GM12878 (cell line): Measurements from ENCODE around the gene DYSF. TPM values are rescaled to one million over a fixed set of nuclear protein-coding genes. Genes with fewer than 3 reads are reported as not detected.

Experiments
- ATAC-seq: fragments of 200-7000 bp; cut with Tn5 transposase; 3 replicates; pipeline ENCODE4 v1.9.1; 2020; ENCODE audit warnings: mild to moderate bottlenecking, moderate library complexity
- BruUV-seq: library from RNA; stranded (reverse); fragments of 400-500 nt; replicated peaks from 2 replicates; lab custom pipeline; 2021; lab: Mats Ljungman, UMichigan
- CTCF ChIA-PET: fragments of 300-600 bp; sonication (Branson Sonifier 250); formaldehyde crosslinking; extraction: SDS; loops from one replicate; lab custom pipeline; 2021; ENCODE audit warnings: inconsistent platforms; lab: Yijun Ruan, JAX
- POLR2A ChIA-PET: fragments of 350-600 bp; formaldehyde crosslinking; extraction: SDS; loops from one replicate; lab custom pipeline; 2021; ENCODE audit warnings: inconsistent platforms; lab: Charles Lee
- RAD21 ChIA-PET: fragments of 300-600 bp; sonication (Branson Sonifier 250); formaldehyde crosslinking; loops from one replicate; lab custom pipeline; 2023; ENCODE audit warnings: antibody characterized with exemption; ENCODE audit not compliant: unreplicated experiment; lab: Charles Lee
- SMC1A ChIA-PET: fragments of 300-600 bp; sonication (Branson Sonifier 250); formaldehyde crosslinking; loops from one replicate; lab custom pipeline; 2023; ENCODE audit not compliant: unreplicated experiment, uncharacterized antibody; lab: Charles Lee
- DNase-seq: peaks from one replicate; pipeline ENCODE4 v3.0.0-alpha.2; 2011; ENCODE audit warnings: low read depth, low spot score
- FAIRE-seq: peaks from 3 replicates; lab custom pipeline; 2011; peaks lifted over from hg19 to GRCh38; lab: Jason Lieb, UNC
- H2AFZ ChIP-seq: 2 replicates; pipeline ENCODE4 v1.6.0; 2011; ENCODE audit warnings: low read depth, low read length, control low read depth; ENCODE audit not compliant: control insufficient read depth
- H3K27ac ChIP-seq: 2 replicates; pipeline ENCODE4 v1.5.1; 2011; ENCODE audit warnings: control low read depth; ENCODE audit not compliant: control insufficient read depth, insufficient read depth
- H3K27me3 ChIP-seq, 2 experiments: replicated peaks in 1 of 2; 2 replicates each; pipeline versions ENCODE4 v1.6.0 to v1.6.1; 2011; ENCODE audit warnings: low read length in 1 of 2; ENCODE audit not compliant: control insufficient read depth in 2 of 2, insufficient read depth in 2 of 2
- H3K36me3 ChIP-seq, 2 experiments: 2 replicates each; pipeline ENCODE4 v1.5.1; 2011; ENCODE audit warnings: low read length in 1 of 2; ENCODE audit not compliant: control insufficient read depth in 2 of 2, insufficient read depth in 2 of 2
- H3K4me1 ChIP-seq: 2 replicates; pipeline ENCODE4 v1.6.1; 2011; ENCODE audit warnings: mild to moderate bottlenecking, low read length, moderate library complexity, mixed read lengths; ENCODE audit not compliant: control insufficient read depth, insufficient read depth
- H3K4me2 ChIP-seq: 2 replicates; pipeline ENCODE4 v1.6.0; 2011; ENCODE audit warnings: control low read depth; ENCODE audit not compliant: control insufficient read depth, insufficient read depth
- H3K4me3 ChIP-seq: fragments of 200-600 bp; sonication (generic); 2 replicates; pipeline ENCODE4 v1.5.1; 2016
- H3K79me2 ChIP-seq: 2 replicates; pipeline ENCODE4 v1.6.0; 2011; ENCODE audit warnings: low read length; ENCODE audit not compliant: control insufficient read depth, insufficient read depth
- H3K9ac ChIP-seq: 2 replicates; pipeline ENCODE4 v1.8.0; 2011; ENCODE audit warnings: low read length, control low read depth, mixed read lengths; ENCODE audit not compliant: control insufficient read depth, insufficient read depth
- H3K9me3 ChIP-seq: replicated peaks from 3 replicates; pipeline ENCODE4 v1.5.1; 2011; ENCODE audit warnings: mild to moderate bottlenecking, low read length; ENCODE audit not compliant: control insufficient read depth, insufficient read depth
- H4K20me1 ChIP-seq: 2 replicates; pipeline ENCODE4 v1.6.0; 2011; ENCODE audit not compliant: control insufficient read depth, insufficient read depth
- ETV6 ChIP-seq, 2 experiments: fragments of 450-650 bp in 1 of 2; IDR thresholded peaks in 1 of 2; conservative IDR thresholded peaks in 1 of 2; 2 replicates each; pipeline ENCODE4 v1.6.1; 2014; ENCODE audit warnings: antibody characterized with exemption in 1 of 2, borderline replicate concordance in 1 of 2, low read depth in 1 of 2, mild to moderate bottlenecking in 1 of 2, moderate library complexity in 1 of 2
- NR2C2 ChIP-seq: IDR thresholded peaks from 2 replicates; pipeline ENCODE4 v1.6.1; 2011; ENCODE audit warnings: borderline replicate concordance, low read depth; ENCODE audit not compliant: control insufficient read depth, insufficient read length
- POLR2A ChIP-seq: IDR thresholded peaks from 2 replicates; pipeline ENCODE4 v1.6.1; 2011; ENCODE audit warnings: low read depth, mild to moderate bottlenecking, low read length
- TARDBP ChIP-seq: IDR thresholded peaks from 2 replicates; pipeline ENCODE4 v1.6.1; 2016; ENCODE audit warnings: borderline replicate concordance
- ZNF207 ChIP-seq: fragments of 450-650 bp; IDR thresholded peaks from 2 replicates; pipeline ENCODE4 v1.6.1; 2014; ENCODE audit warnings: antibody characterized with exemption, mild to moderate bottlenecking, borderline replicate concordance
- ZZZ3 ChIP-seq: IDR thresholded peaks from 2 replicates; pipeline ENCODE4 v1.6.1; 2011; ENCODE audit warnings: low read depth; ENCODE audit not compliant: control insufficient read depth, insufficient read length
- WGBS: methylation state at CpG from one replicate; pipeline ENCODE4 v1.1.6; 2016; ENCODE audit warnings: low lambda C conversion rate; ENCODE audit not compliant: insufficient replicate concordance, insufficient coverage; ENCODE audit errors: missing lambda C conversion rate; 5-methylcytosine and 5-hydroxymethylcytosine counted together
- in situ Hi-C: fragments of 300-500 bp; cut with MboI; formaldehyde crosslinking; loops from 9 replicates; pipeline ENCODE4 v1.14.3; 2018; ENCODE audit warnings: mixed read lengths
- intact Hi-C: fragments of 100-400 bp; cut with micrococcal nuclease; formaldehyde crosslinking; loops from one replicate; pipeline ENCODE4 v1.14.2; 2022; ENCODE audit not compliant: unreplicated experiment
- polyA plus RNA-seq, 11 experiments: library from polyadenylated mRNA; depleted of rRNA in 4 of 11; unstranded in 6 of 11; stranded (reverse) in 5 of 11; fragments of >200 nt; fragmentation: Nextera tagmentation in 4 of 11; fragmentation: Illumina TruSeq in 1 of 11; extraction: Ambion mirVana in 4 of 11; extraction: Trizol in 1 of 11; gene quantifications; 1 replicate in 1 of 11; 2 replicates in 10 of 11; pipeline versions ENCODE4 v1.2.1 to v1.2.3, GENCODE V29; 2011 to 2016; ENCODE audit warnings: inconsistent platforms in 2 of 11, missing spikeins in 2 of 11, low read depth in 1 of 11
- total RNA-seq, 4 experiments: library from RNA; depleted of rRNA in 3 of 4; stranded (reverse); fragments of >200 nt in 3 of 4; fragmentation: Illumina TruSeq in 1 of 4; extraction: Trizol in 1 of 4; gene quantifications; 2 replicates each; pipeline versions ENCODE4 v1.2.1 to v1.2.3, GENCODE V29; 2013 to 2021
- TF ChIP-seq, protein P1 (sequence below): fragments of 150-350 bp; IDR thresholded peaks from 2 replicates; pipeline ENCODE4 v1.6.1; 2014; ENCODE audit warnings: mild to moderate bottlenecking, low read depth, low read length
- TF ChIP-seq, protein P2 (sequence below): fragments of 450-650 bp; formaldehyde crosslinking; IDR thresholded peaks from 2 replicates; pipeline ENCODE4 v1.4.0; 2022; ENCODE audit warnings: mild to moderate bottlenecking, moderate library complexity
- TF ChIP-seq, protein P3 (sequence below), 3 experiments: IDR thresholded peaks in 2 of 3; conservative IDR thresholded peaks in 1 of 3; 2 replicates each; pipeline ENCODE4 v1.5.1; 2011; ENCODE audit warnings: low read depth in 3 of 3, low read length in 3 of 3, mild to moderate bottlenecking in 3 of 3, control low read depth in 2 of 3, moderate library complexity in 2 of 3, inconsistent platforms in 1 of 3, mixed read lengths in 1 of 3; ENCODE audit not compliant: control insufficient read depth in 2 of 3, insufficient read depth in 1 of 3; ENCODE audit errors: extremely low read depth in 1 of 3

Gene DYSF
- total and polyA plus RNA-seq, 10 of the 15 experiments (the other 5 are each of a cell fraction or from before 2014, with no cell fraction given), result under 0.01 to 0.15 (median 0.03) TPM; not detected in 7

DNA sequence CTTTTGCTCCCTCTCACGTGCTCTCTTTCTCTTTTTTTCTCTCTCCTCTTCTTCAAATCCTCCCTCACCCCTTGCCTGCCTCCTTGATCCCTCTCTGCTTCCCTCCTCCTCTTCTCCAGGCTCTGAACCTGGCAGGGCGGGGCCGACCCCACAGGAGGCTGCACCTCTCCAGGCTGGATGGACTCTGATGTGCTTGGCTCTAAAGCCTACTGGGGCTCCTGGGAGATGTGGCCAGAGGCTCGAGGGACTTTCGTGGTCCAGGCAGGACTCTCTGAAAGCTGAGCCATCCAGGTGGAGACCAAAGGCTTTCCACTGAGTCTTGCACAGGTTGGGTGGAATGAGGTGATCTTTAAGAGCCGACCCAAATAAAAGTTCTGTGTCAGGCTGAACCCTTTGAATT is 25.4 kb downstream of the DYSF start:
- H3K4me2 ChIP-seq, result no peak overlapping the region
- H3K9me3 ChIP-seq, result no peaks in the 10 kb centered on the region
- no peak for FAIRE-seq
- no peak overlapping the region for H3K27ac ChIP-seq
- H2AFZ ChIP-seq, result no peak overlapping the region
- TF ChIP-seq ZZZ3 (no peak), POLR2A (no peak)
- TF ChIP-seq, protein P1, sequence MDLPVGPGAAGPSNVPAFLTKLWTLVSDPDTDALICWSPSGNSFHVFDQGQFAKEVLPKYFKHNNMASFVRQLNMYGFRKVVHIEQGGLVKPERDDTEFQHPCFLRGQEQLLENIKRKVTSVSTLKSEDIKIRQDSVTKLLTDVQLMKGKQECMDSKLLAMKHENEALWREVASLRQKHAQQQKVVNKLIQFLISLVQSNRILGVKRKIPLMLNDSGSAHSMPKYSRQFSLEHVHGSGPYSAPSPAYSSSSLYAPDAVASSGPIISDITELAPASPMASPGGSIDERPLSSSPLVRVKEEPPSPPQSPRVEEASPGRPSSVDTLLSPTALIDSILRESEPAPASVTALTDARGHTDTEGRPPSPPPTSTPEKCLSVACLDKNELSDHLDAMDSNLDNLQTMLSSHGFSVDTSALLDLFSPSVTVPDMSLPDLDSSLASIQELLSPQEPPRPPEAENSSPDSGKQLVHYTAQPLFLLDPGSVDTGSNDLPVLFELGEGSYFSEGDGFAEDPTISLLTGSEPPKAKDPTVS, result no peak
- TF ChIP-seq, all 136 proteins: peak for 0
- ChIA-PET RAD21 (no interaction called here), POLR2A (no interaction called here), CTCF (no interaction called here), SMC1A (no interaction called here)
- Histone ChIP-seq H3K27me3 (no peaks in the 10 kb centered on the region; a peak in 1 of 4 replicates), H3K9ac (no peak overlapping the region), H3K4me3 (no peak overlapping the region), H3K79me2 (no peaks in the 10 kb centered on the region), H3K36me3 (no peaks in the 10 kb centered on the region), H4K20me1 (no peaks in the 10 kb centered on the region), H3K4me1 (no peaks in the 10 kb centered on the region)
- BruUV-seq, result no TSS peak
- in situ Hi-C loops, result no loop called here
- no peak for ATAC-seq
- no peak for DNase-seq
- intact Hi-C loops, result no loop called here
- whole genome bisulfite sequencing, result 6% methylated on average over 6 of the region's 6 CpGs

DNA sequence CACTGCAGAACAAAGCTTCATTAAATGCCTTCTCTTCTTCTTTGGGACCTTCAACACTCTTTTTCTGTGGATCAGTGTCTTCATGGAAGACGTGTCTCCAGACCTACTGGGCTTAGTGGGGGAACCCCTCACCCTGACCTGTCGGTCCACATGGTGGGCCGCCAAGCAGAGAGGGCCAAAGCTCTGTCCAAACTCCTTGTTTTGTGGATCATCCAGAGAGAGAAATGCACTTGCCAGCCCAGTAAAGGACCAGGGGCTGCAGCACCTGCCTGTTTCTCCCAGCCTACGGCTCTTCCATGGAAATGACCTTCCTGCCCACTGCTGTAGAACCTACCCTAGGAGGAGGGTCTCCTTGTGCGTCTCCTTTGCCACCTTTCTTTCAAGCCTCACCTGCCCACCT is 25.9 kb downstream of the DYSF start:
- SMC1A ChIA-PET, result no interaction called here
- FAIRE-seq (no peak), DNase-seq (no peak), ATAC-seq (no peak)
- Histone ChIP-seq H3K27ac (no peak overlapping the region), H3K27me3 (no peaks in the 10 kb centered on the region; a peak in 1 of 4 replicates), H2AFZ (no peak overlapping the region), H3K9me3 (no peaks in the 10 kb centered on the region), H3K4me2 (no peak overlapping the region), H3K36me3 (no peaks in the 10 kb centered on the region), H3K79me2 (no peaks in the 10 kb centered on the region), H3K9ac (no peak overlapping the region), H3K4me3 (no peak overlapping the region), H3K4me1 (no peaks in the 10 kb centered on the region), H4K20me1 (no peaks in the 10 kb centered on the region)
- BruUV-seq, result no TSS peak
- POLR2A ChIA-PET, result no interaction called here
- CTCF ChIA-PET, result no interaction called here
- RAD21 ChIA-PET, result no interaction called here
- in situ Hi-C loops, result no loop called here
- 23% methylated on average over 5 of the region's 5 CpGs for WGBS
- intact Hi-C loops, result no loop called here
- TF ChIP-seq ZZZ3 (no peak), ZNF207 (no peak), ETV6 (conservative IDR thresholded peaks at IDR 0.05 in 1 of 2, IDR thresholded peaks at IDR 0.05 in 1 of 2; ENCODE audit: borderline replicate concordance in 1 of 2, low read depth in 1 of 2) (no peak), TARDBP (no peak), NR2C2 (no peak)
- TF ChIP-seq, protein P2, sequence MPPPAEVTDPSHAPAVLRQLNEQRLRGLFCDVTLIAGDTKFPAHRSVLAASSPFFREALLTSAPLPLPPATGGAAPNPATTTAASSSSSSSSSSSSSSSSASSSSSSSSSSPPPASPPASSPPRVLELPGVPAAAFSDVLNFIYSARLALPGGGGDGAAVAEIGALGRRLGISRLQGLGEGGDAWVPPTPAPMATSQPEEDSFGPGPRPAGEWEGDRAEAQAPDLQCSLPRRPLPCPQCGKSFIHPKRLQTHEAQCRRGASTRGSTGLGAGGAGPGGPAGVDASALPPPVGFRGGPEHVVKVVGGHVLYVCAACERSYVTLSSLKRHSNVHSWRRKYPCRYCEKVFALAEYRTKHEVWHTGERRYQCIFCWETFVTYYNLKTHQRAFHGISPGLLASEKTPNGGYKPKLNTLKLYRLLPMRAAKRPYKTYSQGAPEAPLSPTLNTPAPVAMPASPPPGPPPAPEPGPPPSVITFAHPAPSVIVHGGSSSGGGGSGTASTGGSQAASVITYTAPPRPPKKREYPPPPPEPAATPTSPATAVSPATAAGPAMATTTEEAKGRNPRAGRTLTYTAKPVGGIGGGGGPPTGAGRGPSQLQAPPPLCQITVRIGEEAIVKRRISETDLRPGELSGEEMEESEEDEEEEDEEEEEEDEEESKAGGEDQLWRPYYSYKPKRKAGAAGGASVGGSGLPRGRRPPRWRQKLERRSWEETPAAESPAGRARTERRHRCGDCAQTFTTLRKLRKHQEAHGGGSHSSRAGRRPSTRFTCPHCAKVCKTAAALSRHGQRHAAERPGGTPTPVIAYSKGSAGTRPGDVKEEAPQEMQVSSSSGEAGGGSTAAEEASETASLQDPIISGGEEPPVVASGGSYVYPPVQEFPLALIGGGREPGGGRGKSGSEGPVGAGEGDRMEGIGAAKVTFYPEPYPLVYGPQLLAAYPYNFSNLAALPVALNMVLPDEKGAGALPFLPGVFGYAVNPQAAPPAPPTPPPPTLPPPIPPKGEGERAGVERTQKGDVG, result no peak
- TF ChIP-seq, protein P3, sequence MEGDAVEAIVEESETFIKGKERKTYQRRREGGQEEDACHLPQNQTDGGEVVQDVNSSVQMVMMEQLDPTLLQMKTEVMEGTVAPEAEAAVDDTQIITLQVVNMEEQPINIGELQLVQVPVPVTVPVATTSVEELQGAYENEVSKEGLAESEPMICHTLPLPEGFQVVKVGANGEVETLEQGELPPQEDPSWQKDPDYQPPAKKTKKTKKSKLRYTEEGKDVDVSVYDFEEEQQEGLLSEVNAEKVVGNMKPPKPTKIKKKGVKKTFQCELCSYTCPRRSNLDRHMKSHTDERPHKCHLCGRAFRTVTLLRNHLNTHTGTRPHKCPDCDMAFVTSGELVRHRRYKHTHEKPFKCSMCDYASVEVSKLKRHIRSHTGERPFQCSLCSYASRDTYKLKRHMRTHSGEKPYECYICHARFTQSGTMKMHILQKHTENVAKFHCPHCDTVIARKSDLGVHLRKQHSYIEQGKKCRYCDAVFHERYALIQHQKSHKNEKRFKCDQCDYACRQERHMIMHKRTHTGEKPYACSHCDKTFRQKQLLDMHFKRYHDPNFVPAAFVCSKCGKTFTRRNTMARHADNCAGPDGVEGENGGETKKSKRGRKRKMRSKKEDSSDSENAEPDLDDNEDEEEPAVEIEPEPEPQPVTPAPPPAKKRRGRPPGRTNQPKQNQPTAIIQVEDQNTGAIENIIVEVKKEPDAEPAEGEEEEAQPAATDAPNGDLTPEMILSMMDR (IDR thresholded peaks at IDR 0.05 in 2 of 3, conservative IDR thresholded peaks at IDR 0.05 in 1 of 3; ENCODE audit: control insufficient read depth in 2 of 3, extremely low read depth in 1 of 3, insufficient read depth in 1 of 3, low read depth in 3 of 3, low read length in 3 of 3), result no peak
